ENCODE data around the gene PRR23E.

The PRR23E gene, protein sequence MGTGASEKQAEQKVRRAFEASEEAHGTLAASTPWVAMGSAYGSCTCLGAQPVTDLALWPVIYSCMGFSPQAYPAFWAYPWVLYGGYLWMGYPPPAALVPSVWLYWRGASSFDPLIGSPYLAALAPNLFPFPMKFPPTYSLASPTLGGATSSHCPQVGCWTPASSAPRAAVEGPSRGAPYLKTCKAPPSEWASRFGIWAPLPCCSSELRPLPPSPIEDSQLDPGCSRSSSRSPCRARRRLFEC

DNA sequence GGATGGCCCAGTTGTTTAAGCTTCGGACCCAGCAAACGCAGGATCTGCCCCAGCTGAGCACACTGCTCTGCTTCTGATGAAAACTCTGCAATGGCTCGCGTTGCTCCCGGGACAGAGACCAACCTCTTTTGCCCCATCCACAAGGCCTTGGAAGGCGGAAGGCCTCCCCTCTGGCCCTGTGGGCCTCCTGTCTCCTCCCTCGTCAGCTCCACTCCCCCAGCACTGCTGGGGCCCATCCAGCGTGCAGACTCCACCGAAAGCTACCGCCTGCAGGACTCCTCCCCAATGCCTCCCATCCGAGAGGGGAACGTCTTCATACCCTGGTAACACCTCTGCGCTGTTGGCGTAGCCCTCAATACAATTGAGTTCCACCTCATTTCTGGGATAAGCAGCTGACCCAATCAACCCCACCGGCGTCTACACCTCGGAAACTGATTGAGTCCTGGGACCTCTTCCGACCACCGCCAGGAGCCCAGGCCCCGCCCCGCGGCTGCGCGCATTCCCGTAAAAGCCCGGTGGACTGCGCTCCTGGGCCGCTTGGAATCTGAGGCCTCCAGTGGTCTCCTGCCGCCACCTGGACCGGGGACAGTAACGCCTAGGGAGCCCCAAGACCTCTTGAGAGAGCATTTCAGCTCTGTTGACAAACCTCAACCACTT is at the start of gene PRR23E:
Gene PRR23E (plus strand): TSS at position 556 of the 657 bp plus-strand sequence. CDS start 3,555 bp downstream, outside the sequence.
- no peak for DNase-seq

DNA sequence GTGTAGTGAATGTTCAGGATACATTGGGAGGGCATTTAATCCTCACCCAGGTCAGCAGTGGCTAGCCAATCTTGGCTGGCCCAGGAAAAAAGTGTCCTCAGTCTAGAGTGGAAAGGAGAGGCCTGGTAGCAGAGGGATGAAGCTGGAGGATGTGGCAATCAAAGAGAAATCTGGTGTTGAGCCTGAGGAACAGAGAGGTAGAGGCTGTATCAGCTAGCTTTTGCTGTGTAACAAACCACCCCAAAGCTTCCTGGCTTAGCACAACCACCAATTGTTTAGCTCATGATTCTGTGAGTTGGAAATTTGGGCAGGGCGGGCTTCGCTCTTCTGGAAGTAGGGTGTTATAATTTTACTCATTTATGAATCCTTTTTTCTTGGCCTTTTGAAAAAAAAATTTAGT is 49.8 kb upstream of the PRR23E start:
- no peak for DNase-seq

DNA sequence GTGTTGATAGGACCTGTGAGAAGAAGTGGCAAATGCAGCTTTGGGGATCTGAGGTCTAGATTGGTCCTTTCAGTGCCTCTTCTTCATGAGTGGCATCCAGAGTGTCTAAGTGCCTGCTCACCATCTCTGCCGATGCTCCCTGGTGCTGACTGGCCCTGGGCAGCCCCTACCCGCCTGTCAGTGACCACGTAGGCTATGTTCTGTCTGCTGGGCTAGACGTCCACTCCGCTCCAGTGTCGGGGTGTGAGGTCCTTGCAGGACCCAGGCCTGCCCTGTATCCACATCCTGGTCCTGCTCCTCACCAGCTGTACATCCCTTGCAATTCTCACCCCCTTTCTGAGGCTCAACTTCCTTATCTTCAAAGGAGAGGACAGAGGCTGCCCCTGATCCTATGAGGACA is 48.3 kb upstream of the PRR23E start:
- no peak for DNase-seq

DNA sequence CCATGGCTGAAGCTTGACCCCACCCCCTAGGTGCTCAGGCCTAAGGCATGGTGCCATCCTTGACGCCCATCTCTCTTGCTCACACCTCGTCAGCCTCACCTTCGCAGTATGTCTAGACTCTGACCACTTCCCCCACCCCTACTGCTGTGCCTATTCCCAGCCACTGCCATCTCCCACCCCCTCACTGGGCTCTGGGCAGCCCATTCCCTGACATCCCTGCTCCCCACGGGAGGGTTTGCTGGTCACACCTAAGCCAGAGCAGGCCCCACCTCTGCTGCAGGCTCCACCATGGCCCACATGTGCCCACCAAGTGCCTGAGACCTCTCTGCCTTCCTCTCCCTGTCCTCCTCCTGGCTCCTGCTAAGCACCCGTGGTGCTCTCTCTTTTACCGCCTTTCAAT is 47.7 kb upstream of the PRR23E start:
- no peak for DNase-seq

DNA sequence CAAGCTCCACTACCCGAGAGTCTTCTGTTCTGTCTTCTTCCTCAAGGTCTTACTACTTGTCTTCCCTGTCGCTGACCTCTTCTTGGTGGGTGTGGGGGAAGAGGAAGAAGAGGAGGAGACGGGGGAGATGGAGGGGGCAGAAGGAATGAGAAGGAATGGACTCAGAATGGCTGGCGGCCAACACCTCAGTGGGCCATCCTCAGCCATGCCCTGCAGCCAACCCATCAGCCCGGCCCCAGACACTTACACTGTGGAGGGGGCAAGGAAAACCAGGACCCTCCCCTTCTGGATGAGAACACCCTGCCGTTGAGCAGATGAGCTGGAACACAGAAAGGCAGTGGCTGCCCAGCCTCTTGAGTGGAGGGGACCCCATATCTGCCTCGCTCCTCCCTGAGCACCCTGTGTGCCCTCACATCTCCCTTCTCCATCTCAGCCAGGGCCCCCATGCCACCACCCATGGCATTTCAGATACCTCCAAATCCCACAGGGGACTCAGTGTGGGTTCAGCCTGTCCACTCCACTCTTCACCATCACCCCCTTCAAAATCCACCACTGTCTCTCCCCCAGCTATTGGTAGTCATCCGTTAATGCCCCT is 45.5 kb upstream of the PRR23E start:
- no peak for DNase-seq

DNA sequence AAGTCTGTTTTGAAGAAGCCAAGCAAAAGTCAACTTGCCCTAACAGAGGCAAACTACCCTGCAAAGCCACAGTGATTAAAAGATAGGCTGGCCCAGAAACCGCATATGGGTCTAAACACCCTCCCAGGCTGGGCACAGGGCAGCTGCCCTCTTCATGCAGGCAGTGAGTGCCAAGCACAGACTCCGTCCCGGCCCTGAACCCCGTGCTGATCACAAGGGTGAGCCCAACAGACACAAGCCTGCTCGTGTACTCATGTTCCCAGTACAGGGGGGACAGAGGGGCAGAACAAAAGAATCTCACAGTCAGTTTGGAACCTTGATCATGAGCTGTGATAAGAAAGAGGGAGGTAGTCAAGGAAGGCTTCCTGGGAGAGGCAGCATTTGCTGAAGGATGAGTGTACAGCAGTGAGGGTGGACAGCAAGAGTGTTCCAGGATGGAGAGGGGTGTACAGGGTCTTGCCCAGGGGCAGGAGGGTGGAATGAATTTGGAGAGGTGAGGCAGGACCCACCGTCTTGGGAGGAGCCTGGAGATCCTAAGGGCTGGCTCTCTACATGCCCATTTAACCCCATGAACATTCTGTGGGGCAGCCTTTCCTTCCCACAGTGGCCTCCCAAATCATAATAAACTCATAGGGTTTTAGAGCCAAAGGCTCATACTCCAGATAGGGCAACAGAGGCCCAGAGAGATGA is 43.2 kb upstream of the PRR23E start:
- no peak for DNase-seq

DNA sequence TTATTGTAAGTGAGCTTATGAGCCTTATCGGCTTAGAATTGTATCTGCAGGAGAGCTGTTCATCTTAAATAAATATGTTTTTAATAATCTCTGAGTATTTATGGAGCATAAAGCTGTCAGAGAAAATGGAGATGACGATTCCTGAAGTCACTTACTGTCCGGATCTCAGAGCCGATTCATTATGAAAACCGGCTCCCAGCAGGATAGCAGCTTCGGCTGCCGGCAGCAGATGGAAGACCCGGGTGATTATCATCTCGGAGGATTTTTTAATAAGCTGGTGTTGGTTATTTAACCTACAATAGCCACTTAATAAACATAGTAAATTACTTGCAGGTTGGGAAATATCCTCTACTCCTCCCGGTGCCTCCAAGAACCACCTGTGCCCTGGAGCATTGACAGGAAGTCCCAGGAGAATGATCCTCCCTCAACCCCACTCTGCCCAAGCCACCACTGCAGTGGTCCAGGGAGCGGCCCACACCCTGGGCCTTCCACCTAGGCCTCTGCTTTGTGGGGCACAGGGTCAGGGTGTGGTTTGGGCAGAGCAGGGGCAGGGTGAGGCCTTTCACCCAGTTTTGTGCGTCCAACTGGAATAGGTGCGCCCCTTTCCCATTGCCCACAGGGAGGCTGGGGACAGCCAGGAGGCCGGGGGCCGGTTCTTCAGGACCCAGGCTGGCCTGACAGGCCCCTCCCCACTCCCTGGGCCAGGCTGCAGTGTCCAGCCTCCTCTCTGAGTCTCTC is 42.2 kb upstream of the PRR23E start:
- DNase-seq, result no peak

DNA sequence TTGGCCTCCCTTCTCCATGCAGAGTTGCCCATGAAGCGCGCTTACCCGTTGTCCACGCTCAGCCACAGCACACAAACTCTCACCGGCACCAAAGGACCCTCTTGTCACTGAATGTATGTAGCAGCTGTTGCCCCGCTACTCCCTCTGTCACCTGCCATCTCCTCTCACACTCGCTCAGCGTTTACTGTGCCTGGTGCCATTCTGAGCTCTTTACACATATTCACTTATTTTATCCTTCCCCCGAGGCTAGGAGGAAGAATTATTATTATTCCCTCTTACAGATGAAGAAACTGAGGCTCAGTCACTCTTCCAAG is 41.7 kb upstream of the PRR23E start:
- DNase-seq, result no peak

DNA sequence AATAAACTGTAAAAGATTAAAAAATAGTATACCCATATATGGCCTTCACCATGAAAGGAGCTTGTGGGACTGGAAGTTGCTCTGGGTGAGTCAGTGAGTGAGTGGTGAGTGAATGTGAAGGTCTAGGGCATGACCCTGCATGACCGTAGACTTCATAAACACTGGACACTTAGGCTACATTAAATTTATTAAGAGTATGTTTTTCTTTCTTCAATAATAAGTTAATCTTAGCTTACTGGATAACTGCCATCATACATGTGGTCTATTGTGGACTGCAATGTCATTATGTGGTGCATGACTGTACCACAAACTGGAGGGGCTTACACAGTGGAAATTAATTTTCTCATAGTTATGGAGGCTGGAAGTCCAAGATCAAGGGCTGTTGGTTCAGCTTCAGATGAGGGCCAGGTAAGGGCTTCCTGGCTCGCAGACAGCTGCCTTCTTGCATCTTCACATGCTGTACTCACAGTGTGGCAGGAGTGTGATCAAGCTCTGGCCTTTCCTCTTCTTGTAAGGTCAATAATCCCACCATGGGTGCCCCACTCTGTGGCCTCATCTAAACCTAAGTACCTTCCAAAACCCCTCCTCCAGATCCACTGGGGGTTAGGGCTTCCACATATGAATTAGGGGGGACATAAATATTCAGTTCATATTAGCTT is 40.8 kb upstream of the PRR23E start:
- no peak for DNase-seq

DNA sequence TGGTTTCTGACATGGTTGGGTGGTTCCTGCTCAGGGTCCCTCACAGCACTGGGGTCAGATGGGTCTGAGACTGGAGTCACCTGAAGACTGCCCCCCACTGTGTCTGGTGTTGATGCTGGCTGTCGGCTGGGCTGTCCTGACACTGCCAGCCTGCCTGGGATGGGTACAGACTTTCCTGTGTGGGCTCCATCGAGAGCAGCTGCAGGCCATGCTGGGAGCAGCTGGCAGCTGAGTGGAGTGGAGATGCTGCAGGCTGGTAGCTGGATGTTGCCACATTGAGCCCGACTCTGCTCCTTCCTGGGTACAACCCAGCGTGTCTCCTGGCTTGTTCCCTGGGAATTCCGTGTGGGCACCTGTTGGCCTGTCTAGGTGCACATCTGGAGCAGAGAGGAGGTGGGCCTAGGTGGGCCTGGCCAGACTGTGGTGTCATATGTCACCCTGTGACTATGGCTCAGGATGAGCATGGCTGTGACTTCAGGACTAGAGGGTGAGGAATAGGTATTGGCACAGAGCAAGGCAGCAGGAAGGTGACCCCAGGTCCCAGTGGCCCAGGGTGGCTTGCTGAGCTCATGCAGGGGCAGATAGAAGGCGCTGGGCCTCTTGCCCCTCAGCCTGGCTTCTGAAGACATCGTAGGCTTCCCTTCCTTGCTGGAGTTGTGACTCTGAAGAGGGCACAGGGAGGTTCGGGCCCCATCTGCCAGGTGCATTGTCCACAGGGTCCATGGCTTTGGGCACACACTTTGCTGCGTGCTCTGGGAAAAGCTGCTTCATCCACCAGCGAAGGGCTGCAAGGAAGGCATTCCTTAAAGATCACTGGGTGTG is 40.0 kb upstream of the PRR23E start:
- no peak for DNase-seq

DNA sequence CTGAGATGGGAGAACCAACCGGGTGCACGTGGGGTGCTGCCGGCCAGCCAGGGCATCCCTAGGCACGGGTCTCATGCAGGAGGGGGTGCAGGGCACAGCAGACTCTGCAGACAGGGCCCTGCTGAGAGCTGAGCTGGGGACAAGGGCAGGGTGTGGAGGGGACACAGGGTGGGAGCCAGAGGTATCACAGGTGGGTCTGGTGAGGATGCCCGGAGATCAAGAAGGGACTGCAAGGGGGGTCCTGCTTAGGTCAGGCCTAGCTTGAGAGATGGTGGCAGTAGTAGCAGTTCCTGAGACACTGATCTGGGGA is 39.5 kb upstream of the PRR23E start:
- DNase-seq, result no peak

DNA sequence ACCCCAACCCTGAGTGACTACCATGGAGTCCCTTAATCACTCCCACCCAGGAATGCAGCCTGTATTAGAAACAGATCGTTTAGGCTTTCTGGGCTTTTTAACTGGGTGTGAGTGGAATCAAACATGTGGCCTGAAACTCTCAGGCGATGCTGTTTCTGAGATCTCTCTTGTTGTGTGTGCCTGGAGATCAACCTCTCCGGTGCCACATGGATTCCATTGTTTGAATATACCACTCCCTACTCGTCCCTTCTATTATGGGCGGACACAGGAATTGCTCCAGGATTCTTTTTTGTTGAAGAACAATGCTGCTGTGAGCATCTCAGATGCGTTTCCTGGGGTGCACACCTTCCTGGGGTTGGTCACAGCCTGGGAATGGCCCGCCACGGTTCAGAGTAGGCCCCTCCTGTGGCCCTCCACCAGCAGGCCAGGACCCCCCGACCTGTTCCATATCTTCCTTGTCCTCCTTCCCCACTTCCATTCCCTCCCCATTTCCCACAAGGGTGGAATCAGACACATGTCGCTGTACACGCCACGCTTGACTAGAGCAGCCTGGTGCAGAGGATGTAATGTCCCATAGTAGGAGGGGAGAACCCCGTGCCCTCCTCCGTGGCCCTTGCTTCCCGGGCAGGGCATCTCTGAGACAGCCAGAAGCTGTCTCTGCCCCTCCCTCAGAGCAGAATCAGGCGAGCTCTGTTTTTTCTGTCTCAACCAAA is 36.4 kb upstream of the PRR23E start:
- no peak for DNase-seq

DNA sequence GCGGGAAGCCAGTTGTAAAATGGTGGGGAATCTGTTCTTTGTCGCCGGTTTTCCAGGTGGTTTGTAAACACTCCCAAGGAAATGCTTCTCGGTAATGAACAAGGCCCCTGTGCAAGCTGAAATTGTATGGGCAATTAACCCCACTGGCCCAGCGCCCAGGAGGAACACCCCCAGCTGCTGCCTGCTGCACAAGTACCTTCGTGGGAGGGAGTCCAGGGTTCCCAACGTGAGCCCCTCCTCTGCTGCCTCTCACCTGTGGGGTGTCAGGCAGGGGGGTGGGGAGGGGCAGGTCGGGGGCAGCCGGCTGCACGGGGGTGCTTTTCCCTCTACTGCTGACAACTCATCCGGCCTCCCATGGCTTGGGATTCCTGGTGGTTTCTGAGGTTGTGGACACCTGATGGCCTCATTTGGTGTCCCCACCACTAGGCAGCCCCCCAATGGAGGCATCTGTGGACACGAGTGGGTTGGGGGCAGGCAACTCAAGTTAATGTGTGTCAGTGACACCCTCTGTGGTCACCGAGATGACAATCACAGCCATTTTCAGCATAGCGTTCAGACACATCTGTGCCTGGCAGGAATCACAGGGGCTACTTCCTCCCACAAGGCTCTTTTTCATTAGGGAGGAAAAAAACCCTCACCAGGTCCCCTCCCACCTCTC is 35.6 kb upstream of the PRR23E start:
- DNase-seq, result no peak

DNA sequence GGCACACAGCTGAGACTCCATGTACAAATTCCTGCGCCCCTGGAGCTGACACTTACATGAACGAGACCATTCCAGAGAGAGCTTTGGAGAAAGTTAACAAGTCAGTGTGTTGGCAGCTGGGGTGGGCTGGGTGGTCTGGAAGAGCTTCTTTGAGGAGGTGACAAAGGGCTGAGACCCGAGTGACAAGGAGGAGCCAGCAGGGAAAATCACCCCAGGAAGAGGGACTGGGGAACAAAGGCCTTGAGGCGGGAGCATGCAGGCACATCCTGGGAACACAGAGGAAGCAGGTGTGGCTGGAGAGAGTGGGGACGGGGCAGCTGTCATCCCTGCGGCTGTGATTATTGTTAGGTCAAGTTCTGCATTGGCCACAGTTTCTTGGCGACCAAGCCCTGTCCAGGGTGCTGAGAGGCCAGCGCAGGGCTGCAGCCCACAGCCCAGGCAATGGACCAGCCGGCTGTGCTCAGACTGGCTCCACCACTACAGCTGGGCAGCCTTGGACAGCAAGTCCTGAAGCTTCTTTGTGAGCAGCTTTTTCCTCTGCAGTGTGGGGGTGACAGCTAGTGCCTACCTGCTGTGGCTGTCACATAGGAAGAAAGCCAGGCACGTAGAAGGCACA is 34.2 kb upstream of the PRR23E start:
- peak; percentile 11 for DNase-seq

DNA sequence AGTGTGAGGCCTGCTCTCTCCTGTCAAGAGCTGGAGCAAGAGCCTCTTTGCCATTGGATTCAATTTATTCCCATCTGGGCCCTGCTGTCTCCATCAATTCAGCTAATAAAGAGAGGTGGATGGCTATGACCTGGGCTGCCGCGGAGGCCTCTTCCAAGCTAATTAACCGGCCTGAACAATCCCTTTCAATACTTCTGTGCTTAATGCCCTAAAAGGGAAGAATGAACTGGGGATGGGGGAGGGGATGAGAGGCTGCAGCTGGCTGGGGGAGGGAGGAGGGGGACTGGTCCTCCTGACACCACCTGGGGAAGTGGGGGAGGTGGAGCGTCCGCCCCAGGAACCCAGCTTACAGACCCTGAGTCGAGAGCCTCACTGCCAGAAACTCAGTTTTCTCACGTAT is 33.4 kb upstream of the PRR23E start:
- no peak for DNase-seq

DNA sequence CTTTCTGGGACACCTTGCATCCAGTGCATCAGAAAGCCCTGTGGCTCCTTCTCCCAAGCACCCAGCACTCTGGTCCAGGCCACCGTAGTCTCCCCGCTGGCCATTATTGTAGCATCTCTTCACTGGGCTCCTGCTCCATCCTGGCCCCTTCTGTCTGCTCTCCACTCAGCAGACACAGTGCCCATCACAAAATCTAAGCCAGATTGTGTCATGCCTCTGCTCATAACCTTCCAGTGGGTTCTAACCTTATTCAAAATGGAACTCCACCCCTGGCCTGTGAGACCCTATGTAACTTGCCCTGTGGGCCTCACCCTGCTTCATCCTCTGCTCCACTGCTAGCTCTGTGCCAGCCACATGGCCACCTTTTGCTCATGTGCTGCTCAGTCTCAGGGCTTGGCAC is 31.7 kb upstream of the PRR23E start:
- DNase-seq, result no peak

DNA sequence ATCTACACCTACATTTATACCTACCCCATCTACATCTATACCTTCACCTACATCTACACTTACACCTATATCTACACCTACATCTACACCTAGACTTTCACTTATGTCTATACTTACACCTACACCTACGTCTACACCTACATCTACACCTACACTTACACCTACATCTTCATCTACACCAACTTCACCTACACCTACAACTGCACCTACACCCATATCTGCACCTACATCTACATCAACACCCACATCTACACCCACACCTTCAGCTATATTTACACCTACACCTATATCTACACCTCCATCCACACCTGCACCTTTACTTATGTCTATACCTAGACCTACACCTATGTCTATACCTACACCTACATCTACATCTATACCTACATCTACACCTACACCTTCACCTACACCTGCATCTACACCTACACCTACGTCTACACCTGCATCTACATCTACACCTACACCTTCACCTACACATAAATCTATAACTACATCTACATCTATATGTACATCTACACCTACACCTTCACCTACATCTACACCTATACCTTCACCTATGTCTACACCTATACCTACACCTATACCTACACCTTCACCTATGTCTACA is 30.9 kb upstream of the PRR23E start:
- no peak for DNase-seq

DNA sequence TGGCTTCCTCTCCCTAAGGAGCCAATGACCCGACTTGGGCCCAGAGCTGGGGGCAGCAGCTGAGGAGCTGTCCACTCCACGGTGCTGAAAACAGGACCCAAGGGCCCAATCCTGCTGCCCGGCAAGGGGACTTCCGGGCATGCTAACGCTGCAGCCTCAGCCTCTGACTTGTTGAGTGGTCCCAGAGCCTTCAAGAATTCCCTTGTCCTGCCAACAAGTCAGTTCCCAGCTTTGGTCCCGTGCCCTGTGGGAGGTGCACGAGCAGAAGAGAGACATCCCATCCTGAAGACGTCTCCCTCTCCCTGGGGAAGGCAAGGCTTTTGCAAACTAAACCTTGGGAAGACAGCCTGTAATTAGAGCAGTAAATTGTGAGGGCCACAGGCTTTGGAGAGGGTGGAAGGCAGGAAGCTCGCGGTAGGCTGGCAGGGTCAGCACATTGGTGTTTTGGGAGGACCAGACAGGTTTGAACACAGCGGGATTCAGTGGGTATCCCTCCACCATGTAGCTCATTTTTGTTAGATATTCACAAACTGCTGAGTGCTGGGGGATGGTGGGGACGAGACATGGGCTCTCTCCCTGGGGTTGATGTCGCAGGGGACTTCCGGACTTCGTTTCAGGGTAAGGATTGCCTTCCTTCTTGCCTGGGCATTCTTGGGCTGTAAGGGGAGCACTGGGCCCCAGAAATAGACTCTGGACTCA is 29.8 kb upstream of the PRR23E start:
- no peak for DNase-seq

DNA sequence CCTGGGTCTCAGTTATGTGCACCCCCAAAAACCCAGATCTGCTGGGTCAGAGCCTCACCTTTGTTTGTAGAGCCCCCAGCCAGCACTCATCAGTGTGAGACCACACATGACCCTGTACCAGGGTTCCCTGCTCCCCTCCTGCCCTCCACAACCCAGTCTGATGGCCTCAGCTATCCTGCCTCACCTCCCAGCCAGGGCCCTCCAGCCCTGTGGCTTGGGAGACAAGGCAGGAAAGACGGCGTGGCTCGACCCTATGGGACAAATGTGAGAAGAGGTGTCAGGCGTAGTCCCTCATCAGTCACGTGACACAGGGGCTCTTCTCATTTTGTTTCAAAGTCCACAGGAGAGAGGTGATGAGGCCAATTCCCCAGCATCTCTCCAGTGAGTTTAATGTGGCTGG is 28.3 kb upstream of the PRR23E start:
- no peak for DNase-seq
